SW 1271 (cell line): Measurements from ENCODE around the gene TMEM151B.

Source experiments
- DNase-seq, 2 experiments: peaks; one replicate each; lab custom pipeline; 2025; lab: John Stamatoyannopoulos, UW

Gene TMEM151B

GRCh38 chr6:44264154-44265006 is 5.9 kb upstream of the TMEM151B start:
- no peak for DNase-seq

DNA sequence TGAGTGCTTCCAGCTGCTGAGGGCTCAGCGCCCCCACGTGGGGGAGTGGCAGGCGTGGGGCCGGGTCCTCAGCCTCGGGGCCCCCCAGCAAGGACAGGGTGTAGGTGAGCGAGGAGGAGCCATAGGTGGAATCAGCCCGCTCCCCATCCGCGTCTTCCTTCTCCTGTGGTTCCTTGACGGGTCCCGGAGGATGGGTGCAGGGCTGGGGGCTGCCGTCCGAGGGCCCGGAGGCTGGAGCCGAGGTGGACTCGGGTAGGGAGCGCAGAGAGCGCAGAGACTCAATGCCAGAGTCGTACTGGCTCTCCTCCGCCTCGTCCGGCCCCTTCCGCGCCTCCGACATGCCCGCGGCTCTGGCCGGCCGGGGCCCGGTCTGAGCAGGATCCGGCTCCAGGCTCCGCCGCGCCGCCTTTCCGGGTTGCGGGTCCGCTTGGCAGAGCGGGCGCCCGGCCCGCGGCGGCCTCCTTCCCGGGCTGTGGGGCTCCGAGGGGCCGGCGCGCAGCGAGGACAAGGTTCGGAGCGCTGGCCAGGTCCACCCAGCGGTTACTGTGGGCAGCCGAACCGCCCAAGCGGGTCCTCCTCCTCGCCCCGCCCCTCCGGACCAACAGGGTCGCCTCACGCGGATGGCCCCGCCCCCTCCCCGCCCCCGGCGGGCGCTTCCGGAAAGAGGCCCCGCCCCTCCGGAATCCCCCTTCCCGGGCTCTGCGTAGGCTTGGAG is 5.1 kb upstream of the TMEM151B start, which contains the start of gene NFKBIE:
Gene NFKBIE, minus strand, starts transcription at position 545 of the 715 bp plus-strand sequence. Its CDS starts 205 bp downstream, at position 340.
- DNase-seq: peak; percentile 83 to 84

GRCh38 chr6:44265722-44266233 is 4.5 kb upstream of the TMEM151B start:
- no peak for DNase-seq

DNA sequence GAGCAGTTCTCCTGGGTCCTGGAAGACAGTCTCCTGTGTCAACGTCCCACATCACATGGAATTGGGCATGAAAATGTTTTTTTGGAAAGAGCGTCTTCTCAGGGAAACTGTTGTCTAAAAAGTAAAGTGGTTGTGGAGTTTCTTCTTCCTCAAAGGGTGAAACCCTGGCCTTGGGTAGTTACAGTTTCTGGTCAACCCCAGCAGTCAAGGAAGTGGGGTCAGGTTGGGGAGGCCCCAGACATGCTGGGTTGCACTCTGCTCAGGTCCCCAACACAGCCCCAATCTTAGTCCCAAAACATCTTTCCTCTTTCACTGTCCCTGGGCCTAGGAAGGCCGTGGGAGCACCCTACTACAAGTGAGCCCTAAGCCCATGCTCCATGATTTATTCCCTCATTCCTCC is 3.9 kb upstream of the TMEM151B start:
- no peak for DNase-seq

GRCh38 chr6:44267252-44267651 is 3.0 kb upstream of the TMEM151B start:
- no peak for DNase-seq

DNA sequence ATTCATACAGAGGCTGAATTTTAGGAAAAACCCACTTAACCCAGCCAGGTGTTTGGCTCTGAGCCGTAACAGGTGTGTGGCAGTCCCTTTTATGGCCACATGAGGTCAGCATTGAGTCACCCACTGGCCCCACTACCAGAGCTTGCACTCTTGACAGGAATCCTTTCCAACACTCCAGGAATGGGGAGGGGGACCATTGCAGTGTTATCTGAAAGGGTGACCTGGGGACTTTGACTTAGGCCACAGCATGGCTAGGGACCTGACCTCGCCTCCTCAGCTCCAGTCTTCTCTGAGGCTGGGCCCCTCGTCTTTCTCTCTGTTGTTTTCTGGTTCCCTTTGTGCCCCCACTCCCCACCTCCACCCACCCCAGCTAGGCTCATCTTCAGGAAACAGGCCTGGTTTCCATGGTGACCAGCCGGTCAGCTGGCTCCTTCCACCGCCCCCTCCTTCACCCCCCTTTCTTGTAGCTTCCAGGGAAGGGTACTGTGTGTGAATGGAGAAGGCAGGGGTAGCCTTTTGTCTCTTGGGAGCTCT is 2.1 kb upstream of the TMEM151B start:
- peak in 1 of 2 experiments; percentile 42 for DNase-seq

- peak in 1 of 2 experiments; percentile 31 for DNase-seq
These were observed 901 bp upstream of the TMEM151B start for GRCh38 chr6:44269178-44269920.

DNA sequence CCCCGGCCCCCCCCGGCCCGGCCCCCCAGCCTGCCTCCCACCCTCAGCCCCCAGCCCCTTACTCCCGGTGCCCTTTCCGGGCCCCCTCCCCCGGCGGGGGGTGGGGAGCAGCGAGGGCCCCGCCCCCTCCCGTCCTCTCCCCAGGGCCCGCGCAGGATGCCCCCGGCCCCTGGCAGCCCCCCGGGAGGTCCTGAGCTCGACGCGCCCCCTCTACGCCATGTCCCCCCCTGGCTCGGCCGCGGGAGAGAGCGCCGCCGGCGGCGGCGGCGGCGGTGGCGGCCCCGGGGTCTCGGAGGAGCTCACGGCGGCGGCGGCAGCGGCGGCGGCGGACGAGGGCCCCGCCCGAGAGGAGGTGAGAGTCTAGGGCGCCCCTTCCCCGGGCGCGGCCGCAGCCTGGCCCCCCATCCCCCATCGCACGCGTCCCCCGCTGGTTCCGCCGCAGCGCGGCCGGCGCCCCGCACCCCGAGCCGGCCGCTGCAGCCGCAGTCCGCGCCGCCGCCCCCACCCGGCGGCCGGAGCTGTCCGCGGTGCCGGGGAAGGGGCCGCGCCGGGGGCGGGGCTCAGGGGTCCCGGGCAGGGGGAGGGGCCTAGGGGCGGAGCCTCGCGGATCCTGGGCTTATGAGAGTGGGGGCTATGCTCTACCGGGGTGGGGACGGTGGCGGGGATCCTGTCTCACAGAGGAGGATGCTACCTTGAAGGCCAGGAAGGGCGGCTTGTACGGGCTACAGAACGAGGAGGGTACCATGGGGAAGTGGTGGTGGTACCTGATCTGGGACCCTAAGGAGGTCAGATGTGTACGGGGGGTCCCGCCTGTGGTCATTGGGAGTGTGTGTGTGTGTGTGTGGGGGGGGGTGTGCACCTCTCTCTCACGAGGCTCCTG is 516 bp downstream of the TMEM151B start:
- DNase-seq: no peak

- no peak for DNase-seq
These were observed 1.1 kb downstream of the TMEM151B start for GRCh38 chr6:44271406-44271723.

GRCh38 chr6:44271914-44272313 is 1.7 kb downstream of the TMEM151B start:
- no peak for DNase-seq

- no peak for DNase-seq
These were observed 2.3 kb downstream of the TMEM151B start for GRCh38 chr6:44272529-44272928.

- no peak for DNase-seq
These were observed 2.8 kb downstream of the TMEM151B start for GRCh38 chr6:44272999-44273566.

GRCh38 chr6:44273617-44274016 is 3.4 kb downstream of the TMEM151B start:
- DNase-seq: no peak

- no peak for DNase-seq
These were observed 5.1 kb downstream of the TMEM151B start for GRCh38 chr6:44275271-44275748.

GRCh38 chr6:44275749-44276648 is 5.7 kb downstream of the TMEM151B start:
- DNase-seq: no peak

DNA sequence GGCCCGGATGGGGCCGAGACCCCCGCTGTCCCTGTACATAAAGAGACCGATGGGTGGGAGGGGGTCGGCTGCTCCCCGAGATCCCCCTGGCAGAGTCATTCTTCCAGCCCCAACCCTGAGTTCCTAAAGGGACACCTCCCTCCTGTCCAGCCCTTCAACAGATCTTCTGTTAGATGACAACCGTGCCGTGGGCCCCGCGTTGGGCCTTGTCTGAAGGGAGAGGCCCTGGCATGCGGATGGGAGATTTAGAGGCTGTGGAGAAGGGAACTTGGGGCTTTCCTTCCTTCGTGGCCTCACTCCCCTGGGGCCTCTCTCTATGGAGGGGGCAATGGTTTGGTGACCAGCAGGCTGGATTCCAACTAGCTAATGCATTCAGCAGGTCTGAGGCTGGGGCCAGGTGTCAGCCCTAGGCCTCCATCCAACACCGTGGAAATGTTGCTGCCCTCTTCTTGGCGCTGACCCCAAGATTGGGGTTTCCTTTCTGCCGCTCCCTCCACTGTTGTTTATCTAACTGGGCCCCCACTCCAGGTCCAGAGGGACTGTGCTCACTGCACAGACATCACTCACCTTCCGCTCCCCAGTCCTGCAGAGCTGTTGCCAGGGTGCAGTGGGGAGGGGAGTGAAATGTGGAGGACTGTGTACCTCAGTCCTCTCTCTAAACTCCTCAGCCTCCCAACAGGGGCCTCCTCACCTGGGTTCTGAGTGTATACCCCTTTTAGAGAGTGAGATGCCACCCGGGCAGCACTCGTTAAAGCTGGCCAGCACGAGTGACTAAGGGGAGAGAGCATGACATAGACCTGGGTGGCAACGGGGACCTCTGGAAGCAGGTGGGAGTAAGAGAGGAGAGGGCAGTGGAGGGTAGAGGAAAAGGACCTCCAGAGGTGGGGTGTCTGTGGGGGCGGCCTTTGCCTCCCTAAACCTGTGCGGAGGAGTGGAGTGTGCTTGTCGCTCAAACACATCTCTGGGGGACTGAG is 6.7 kb downstream of the TMEM151B start:
- no peak for DNase-seq

DNA sequence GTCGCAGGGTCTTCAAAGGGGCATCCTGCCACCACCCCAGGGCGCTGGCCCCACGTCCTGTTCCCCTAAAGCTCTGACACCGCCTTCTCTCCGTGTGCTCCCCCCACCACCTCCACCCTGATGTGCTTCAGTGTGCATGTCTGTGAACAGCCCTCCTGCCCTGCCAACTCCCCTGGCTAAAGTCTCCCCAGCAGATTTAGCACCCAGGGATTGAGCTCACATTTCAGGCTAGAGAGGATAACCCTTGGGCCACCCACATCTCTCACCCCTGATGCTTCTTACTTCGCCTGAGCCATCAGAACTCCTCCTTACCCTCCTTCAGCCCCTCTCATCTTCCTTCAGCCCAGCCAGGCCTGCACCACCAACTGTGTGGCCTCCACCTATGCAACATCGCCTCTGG is 7.5 kb downstream of the TMEM151B start:
- DNase-seq: no peak

GRCh38 chr6:44278315-44278714 is 8.1 kb downstream of the TMEM151B start:
- no peak for DNase-seq
